HuH-7 (cell line): ENCODE measurements around the gene AKR1C2.
"Not testable (repeated sequence)": the region's sequence is repeated elsewhere in the genome, so short reads cannot be mapped to it uniquely, and the experiment has no call there.

ENCODE experiments used
- DNase-seq: peaks from one replicate; pipeline ENCODE4 v3.0.0; 2011; ENCODE audit warnings: low spot score

AKR1C2 gene

DNA sequence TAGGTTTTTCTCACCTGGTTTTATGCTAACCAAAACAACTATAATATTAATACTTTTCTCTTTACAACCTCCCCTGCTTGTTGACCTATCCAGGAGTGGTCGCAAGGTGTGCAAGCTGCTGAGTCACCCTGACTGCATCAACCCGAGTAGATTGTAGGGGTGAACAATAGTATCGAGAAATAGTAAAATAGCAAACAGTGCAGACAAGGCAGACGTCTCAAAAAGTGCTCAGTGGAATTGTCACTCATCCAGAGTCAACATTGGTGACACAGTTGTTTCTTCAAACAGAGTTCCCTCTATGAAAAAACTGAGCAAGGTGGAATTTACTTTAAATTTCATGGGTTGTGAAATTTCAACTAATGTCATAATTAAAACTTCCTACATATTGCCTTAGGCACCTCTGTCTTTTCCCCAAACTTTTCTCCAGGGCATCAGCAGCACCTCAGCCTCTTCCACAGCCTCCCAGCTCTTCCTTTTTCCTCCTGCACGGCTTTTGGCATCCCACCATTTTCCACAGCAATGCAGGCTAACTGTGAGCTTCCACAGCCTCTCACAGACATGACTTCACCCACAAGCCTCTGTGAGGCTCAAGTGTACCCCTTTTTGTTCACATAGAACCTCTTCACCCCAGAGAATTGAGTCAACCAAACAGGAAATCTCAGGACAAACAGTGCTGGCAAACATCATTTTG lies 46.6 kb downstream of the AKR1C2 start:
- DNase-seq: not testable (repeated sequence)

GRCh38 chr10:4956088-4956487 lies 47.6 kb downstream of the AKR1C2 start:
- DNase-seq: not testable (repeated sequence)

DNA sequence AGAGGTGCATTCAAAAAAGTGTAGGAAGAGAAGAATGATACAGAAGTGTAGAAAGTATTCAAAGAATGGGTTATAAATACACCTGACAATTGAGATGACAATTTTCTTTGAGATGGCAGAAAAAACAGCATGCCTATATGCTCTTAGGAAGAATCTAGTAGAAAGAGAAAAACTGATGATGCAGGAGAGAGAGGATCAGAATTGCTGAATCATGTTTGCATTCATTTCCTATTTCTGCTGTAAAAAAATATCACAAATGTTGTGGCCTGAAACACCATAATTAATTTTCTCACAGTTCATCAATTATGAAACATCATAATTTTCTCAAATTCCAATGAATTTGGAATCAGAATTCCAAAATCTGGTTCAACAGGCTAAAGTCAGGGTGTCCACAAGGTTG lies 50.3 kb downstream of the AKR1C2 start:
- DNase-seq: no peak

DNA sequence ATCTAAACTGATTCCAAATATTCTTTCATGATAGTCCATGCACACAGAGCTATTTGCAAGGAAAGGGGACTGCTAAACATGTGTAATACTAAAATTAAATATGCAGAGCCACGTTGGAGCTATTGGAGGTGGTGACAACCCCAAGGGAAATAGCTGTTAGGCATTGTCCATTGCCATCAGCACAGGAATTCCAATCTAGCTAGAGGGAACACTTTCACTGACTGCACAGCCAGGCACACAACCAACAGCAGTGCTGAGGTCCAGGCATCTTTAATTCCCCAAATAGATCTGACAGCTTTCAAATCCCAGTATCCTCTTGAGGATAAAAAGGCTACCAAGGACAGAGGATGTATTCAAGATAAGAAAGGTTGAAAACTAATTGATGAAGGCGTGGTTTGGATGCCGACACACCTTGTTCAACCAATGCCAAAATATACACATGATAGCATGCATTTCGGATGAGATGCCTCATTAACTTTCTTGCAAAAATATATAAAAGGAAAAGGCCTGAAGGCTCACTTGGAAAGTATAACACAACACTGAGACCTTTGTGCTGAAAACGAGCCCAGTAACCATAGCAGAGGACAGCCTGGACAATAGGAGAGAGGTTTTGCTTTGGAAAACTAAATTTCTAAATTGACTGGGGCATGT lies 52.0 kb downstream of the AKR1C2 start:
- DNase-seq: not testable (repeated sequence)

GRCh38 chr10:4947635-4948596 lies 55.7 kb downstream of the AKR1C2 start:
- peak; percentile 58 for DNase-seq

DNA sequence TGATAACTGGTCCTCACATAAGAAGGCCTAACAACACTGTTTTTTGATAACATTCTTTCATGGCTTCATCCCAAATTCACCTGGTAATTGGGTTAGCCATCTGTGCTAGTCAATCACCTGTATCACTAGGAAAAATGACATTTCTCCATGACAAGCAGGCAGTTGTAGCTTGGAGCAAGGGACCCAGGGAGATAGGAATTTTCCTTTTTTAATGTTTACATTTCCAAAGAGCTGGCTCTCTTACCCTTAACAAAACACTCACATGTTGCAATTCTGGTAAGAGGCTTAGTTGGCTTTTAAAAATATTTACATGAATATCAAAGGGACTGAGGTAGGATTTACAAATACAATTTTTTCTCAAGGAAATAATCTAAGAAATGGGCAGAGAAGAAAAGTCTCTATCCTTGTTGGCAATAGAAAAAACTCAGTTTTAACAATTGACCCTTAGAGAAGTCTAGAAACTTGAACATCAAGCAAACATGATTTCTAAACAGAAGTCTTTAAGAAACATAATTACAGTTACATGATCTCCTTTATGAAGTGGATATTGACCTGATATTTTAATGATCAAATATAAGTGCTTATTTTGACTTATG lies 56.5 kb downstream of the AKR1C2 start:
- peak; percentile 34 for DNase-seq

DNA sequence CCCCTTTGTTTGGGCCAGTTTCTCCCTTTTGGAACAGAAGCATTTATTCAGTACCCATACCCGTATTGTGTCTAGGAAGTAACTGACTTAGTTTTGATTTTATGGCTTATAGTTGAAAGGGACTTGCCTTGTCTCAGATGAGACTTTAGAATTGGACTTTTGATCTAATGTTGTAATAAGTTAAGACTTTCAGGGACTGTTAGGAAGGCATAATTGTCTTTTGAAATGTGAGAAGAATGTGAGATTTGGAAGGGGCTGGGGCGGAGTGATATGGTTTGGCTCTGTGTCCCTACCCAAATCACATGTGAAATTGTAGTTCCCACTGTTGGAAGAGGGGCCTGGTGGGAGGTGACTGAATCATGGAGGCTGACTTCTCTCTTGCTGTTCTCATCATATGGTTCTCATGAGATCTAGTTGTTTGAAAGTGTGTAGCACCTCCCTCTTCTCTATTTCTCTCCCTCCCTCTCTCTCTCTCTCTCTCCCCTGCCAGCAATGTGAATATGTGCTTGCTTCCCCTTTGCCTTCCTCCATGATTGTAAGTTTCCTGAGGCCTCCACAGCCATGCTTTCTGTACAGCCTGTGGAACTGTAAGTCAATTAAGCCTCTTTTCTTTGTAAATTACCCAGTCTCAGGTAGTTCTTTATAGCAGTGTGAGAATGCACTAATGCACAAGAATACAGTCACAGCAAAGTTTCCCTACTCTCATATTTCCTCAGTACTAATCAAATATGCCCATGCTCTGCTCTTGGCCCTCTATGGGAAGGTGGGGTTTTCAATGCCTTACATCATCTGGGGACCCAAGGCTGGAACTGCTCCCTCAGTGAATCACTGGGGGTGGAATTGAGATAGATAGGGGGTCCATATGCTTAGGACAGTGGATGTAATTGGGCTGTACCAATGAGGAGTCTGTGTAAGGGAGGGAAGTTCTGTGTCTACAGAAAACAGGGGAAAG lies 57.6 kb downstream of the AKR1C2 start:
- no peak for DNase-seq

- no peak for DNase-seq
These were observed 58.8 kb downstream of the AKR1C2 start for GRCh38 chr10:4944841-4945240.

- DNase-seq: no peak
These were observed 59.8 kb downstream of the AKR1C2 start for GRCh38 chr10:4943821-4944220.

- not testable (repeated sequence) for DNase-seq
These were observed 60.2 kb downstream of the AKR1C2 start for GRCh38 chr10:4943416-4943815.

DNA sequence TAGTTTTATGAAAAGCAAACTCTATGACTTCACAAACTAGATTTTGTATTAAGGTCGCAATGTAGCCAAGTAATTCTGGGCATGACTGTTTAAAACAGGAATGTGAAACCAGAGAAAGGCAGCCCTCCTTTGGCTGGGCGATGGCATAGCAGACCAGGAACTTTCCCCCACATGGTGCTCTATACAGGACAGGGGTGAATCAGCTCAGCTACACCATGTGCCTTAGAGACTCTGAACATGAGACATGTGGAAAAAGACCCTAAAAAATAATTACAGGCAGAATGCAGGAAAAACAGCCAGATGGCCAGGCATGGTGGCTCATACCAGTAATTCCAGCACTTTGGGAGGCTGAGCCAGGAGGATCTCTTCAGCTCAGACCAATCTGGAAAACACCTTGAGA lies 60.7 kb downstream of the AKR1C2 start:
- not testable (repeated sequence) for DNase-seq

- no peak for DNase-seq
These were observed 61.9 kb downstream of the AKR1C2 start for GRCh38 chr10:4941540-4942330.

GRCh38 chr10:4940909-4941308 lies 62.7 kb downstream of the AKR1C2 start:
- DNase-seq: not testable (repeated sequence)

DNA sequence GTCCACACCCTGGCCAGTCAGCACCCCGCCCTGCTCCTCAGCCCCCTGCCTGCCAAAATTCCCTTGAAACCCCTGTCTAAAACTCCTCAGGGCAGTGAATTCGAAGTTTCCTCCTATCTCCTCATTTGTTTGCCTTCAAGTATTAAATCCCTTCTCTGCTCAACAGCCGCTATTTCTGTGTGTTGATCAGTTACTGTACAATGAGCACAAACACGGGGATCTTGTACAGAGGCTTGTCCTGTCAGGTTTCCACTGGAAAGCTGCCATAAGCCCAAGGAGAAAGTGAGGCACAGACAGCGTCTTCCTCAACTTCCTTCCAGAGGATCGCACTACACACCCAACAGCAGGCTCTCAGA lies 63.6 kb downstream of the AKR1C2 start:
- not testable (repeated sequence) for DNase-seq

- peak; percentile 59 for DNase-seq
These were observed 64.2 kb downstream of the AKR1C2 start for GRCh38 chr10:4939224-4940072.
